ENCODE data around the gene MMP11.

The MMP11 gene

GRCh38 chr22:23781065-23781464 lies 8.4 kb downstream of the MMP11 start:
- DNase-seq (ENCODE audit: low spot score): no peak

- no peak for DNase-seq (ENCODE audit: low spot score)
These were observed 9.0 kb downstream of the MMP11 start for GRCh38 chr22:23781511-23782183.

- DNase-seq (ENCODE audit: low spot score): no peak
These were observed 9.6 kb downstream of the MMP11 start for GRCh38 chr22:23782252-23782651.

GRCh38 chr22:23782703-23783102 lies 10.1 kb downstream of the MMP11 start:
- no peak for DNase-seq (ENCODE audit: low spot score)

GRCh38 chr22:23783265-23784150 lies 10.9 kb downstream of the MMP11 start:
- DNase-seq (ENCODE audit: low spot score): no peak

GRCh38 chr22:23784215-23784732 lies 11.6 kb downstream of the MMP11 start:
- no peak for DNase-seq (ENCODE audit: low spot score)

GRCh38 chr22:23786261-23786710 lies 13.6 kb downstream of the MMP11 start:
- no peak for DNase-seq (ENCODE audit: low spot score)

GRCh38 chr22:23786752-23787599 lies 14.3 kb downstream of the MMP11 start, which contains the start of gene SMARCB1:
Gene SMARCB1 (plus strand): TSS chr22:23786966. CDS start chr22:23787170, 204 bp downstream.
- peak; percentile 89 for DNase-seq (ENCODE audit: low spot score)

- DNase-seq (ENCODE audit: low spot score): no peak
These were observed 14.9 kb downstream of the MMP11 start for GRCh38 chr22:23787600-23787896.

GRCh38 chr22:23787910-23788309 lies 15.3 kb downstream of the MMP11 start:
- DNase-seq (ENCODE audit: low spot score): no peak

- DNase-seq (ENCODE audit: low spot score): no peak
These were observed 16.5 kb downstream of the MMP11 start for GRCh38 chr22:23789121-23789520.

GRCh38 chr22:23789638-23790037 lies 17.0 kb downstream of the MMP11 start:
- no peak for DNase-seq (ENCODE audit: low spot score)

GRCh38 chr22:23790819-23791737 lies 18.4 kb downstream of the MMP11 start:
- DNase-seq (ENCODE audit: low spot score): no peak

- no peak for DNase-seq (ENCODE audit: low spot score)
These were observed 19.3 kb downstream of the MMP11 start for GRCh38 chr22:23791738-23792645.

GRCh38 chr22:23793326-23793725 lies 20.7 kb downstream of the MMP11 start:
- DNase-seq (ENCODE audit: low spot score): no peak

GRCh38 chr22:23796461-23796860 lies 23.8 kb downstream of the MMP11 start:
- no peak for DNase-seq (ENCODE audit: low spot score)

GRCh38 chr22:23800297-23801237 lies 27.9 kb downstream of the MMP11 start:
- no peak for DNase-seq (ENCODE audit: low spot score)

GRCh38 chr22:23801238-23801821 lies 28.7 kb downstream of the MMP11 start:
- no peak for DNase-seq (ENCODE audit: low spot score)
